ENCODE results near the gene TMEM213. TPM values are rescaled to one million over a fixed set of nuclear protein-coding genes. Genes with fewer than 3 reads are reported as not detected.
A peak's percentile ranks its signal among the peaks of the same experiment; 100 is the strongest.

The TMEM213 gene
- total and polyA plus RNA-seq, 2 of the 8 experiments (the other 6 are each of a cell fraction or from before 2014, with no cell fraction given): 0.21 to 0.67 TPM

GRCh38 chr7:138867744-138868143 lies 70.0 kb downstream of the TMEM213 start:
- H2BK120ac ChIP-seq (replicated peaks; ENCODE audit: low read depth, low read length): no peak overlapping the region
- H4K91ac ChIP-seq (replicated peaks; ENCODE audit: insufficient read length, low read length): no peak overlapping the region
- H3K79me1 ChIP-seq (ENCODE audit: low read depth, low read length): no peaks in the 10 kb centered on the region
- no peak overlapping the region for H3K4me2 ChIP-seq (ENCODE audit: insufficient read depth in 1 of 2, low read depth in 2 of 2, low read length in 2 of 2)
- no peaks in the 10 kb centered on the region for H3K4me1 ChIP-seq (replicated peaks in 1 of 4; ENCODE audit: control insufficient read depth in 3 of 4, insufficient read depth in 4 of 4, low read length in 3 of 4)
- H4K20me1 ChIP-seq (replicated peaks in 1 of 2; ENCODE audit: control insufficient read depth in 1 of 2, insufficient read depth in 2 of 2, low read length in 2 of 2): no peaks in the 10 kb centered on the region
- no peak overlapping the region for H4K8ac ChIP-seq (ENCODE audit: extremely low read depth, insufficient read depth, low read length)
- no peak overlapping the region for H3K56ac ChIP-seq (replicated peaks; ENCODE audit: insufficient read length, low read depth, low read length)
- FAIRE-seq: no peak
- no peak overlapping the region for H3K18ac ChIP-seq (ENCODE audit: extremely low read depth, low read length)
- no peak overlapping the region for H2BK5ac ChIP-seq (ENCODE audit: low read depth, low read length)
- POLR2A ChIA-PET (ENCODE audit: partially characterized antibody): no interaction called here
- no peak overlapping the region for H3K14ac ChIP-seq (ENCODE audit: insufficient read length)
- no peaks in the 10 kb centered on the region for H3K27me3 ChIP-seq (replicated peaks in 1 of 4; ENCODE audit: control insufficient read depth in 3 of 4, extremely low read depth in 1 of 4, insufficient read depth in 3 of 4, low read length in 3 of 4)
- no peaks in the 10 kb centered on the region for H3K23me2 ChIP-seq (ENCODE audit: low read depth, low read length)
- no peak for TF ChIP-seq RFX5 (IDR thresholded peaks at IDR 0.05; ENCODE audit: borderline replicate concordance, low read depth, low read length)
- no peak for TF ChIP-seq TBP (IDR thresholded peaks at IDR 0.05; ENCODE audit: low read depth, low read length)
- TF ChIP-seq POLR2AphosphoS5 (IDR thresholded peaks at IDR 0.05; ENCODE audit: low read depth, low read length): no peak
- TF ChIP-seq TEAD4 (IDR thresholded peaks at IDR 0.05; ENCODE audit: low read depth, low read length): no peak
- H4K5ac ChIP-seq (ENCODE audit: insufficient read length, low read depth, low read length): no peak overlapping the region
- WGBS, 2 experiments (ENCODE audit: extremely low coverage in 1 of 2, insufficient coverage in 1 of 2, insufficient read length in 1 of 2, insufficient replicate concordance in 2 of 2, low coverage in 1 of 2, low lambda C conversion rate in 2 of 2, missing lambda C conversion rate in 1 of 2): 96% methylated on average over 18 of the region's 19 CpGs; no CpG with 5 or more reads in 1 of the 2 experiments
- H3K79me2 ChIP-seq (ENCODE audit: control insufficient read depth in 1 of 2, insufficient read depth in 2 of 2, low read length in 2 of 2): no peaks in the 10 kb centered on the region
- no peak overlapping the region for H3K4ac ChIP-seq (replicated peaks; ENCODE audit: insufficient read length, low read depth, low read length)
- no peak overlapping the region for H2AK5ac ChIP-seq (ENCODE audit: low read depth, low read length)
- H2BK20ac ChIP-seq (ENCODE audit: low read length): no peak overlapping the region
- H3K27ac ChIP-seq (ENCODE audit: low read depth, low read length): no peak overlapping the region
- H3K36me3 ChIP-seq (ENCODE audit: control insufficient read depth in 2 of 4, insufficient read depth in 4 of 4, low read length in 3 of 4): peaks cover 7 to 18% (median 13%) of the 10 kb centered on the region in 4 experiments; a peak in 5 of 8 replicates
- CTCF ChIA-PET (ENCODE audit: partially characterized antibody): interaction anchor here (0.7 to 1.3 kb wide), 3 partner anchors 22 to 98 kb away, joined by 3 read pairs; partner anchors contain the start of genes ATP6V0A4 and TMEM213
- no peaks in the 10 kb centered on the region for H3K9me3 ChIP-seq (ENCODE audit: insufficient read depth in 2 of 2, low read depth in 1 of 2, low read length in 1 of 2)
- H2AFZ ChIP-seq (ENCODE audit: low read length): no peak overlapping the region
- DNase-seq (ENCODE audit: low read depth in 1 of 2, low spot score in 2 of 2): peak in 1 of 2 experiments; percentile 33
- no peak overlapping the region for H3K23ac ChIP-seq (ENCODE audit: insufficient read length)
- H3K9ac ChIP-seq (replicated peaks in 1 of 4; ENCODE audit: extremely low read depth in 1 of 4, low read depth in 3 of 4, low read length in 3 of 4): no peak overlapping the region
- no peak overlapping the region for H3K4me3 ChIP-seq (ENCODE audit: extremely low read depth in 1 of 4, insufficient read depth in 2 of 4, low read depth in 3 of 4, low read length in 4 of 4)
- H2BK15ac ChIP-seq (ENCODE audit: low read length): no peak overlapping the region
- no peak overlapping the region for H2BK12ac ChIP-seq (ENCODE audit: low read depth, low read length)

All from H1 (cell line).